GM23248 (cell line): Measurements from ENCODE around the gene CHAC2.
"Not testable (repeated sequence)": the region's sequence is repeated elsewhere in the genome, so short reads cannot be mapped to it uniquely, and the experiment has no call there.

Experiments
- EZH2 ChIP-seq: fragments of 200-600 bp; sonication (generic); IDR thresholded peaks from 2 replicates; pipeline ENCODE4 v1.6.1; 2018; ENCODE audit warnings: antibody characterized with exemption, mild to moderate bottlenecking; ENCODE audit not compliant: insufficient read depth, poor library complexity, severe bottlenecking
- EZH2phosphoT487 ChIP-seq: fragments of 200-600 bp; sonication (generic); IDR thresholded peaks from 2 replicates; pipeline ENCODE4 v1.6.1; 2018; ENCODE audit warnings: antibody characterized with exemption, moderate library complexity, mild to moderate bottlenecking, low read depth; ENCODE audit not compliant: insufficient read depth

GRCh38 chr2:53823639-53824038, 56.0 kb downstream of the CHAC2 start:
- TF ChIP-seq EZH2, EZH2phosphoT487: not testable (repeated sequence)
